Prostate gland (tissue), 2 donors: ENCODE results near the gene EPC2. TPM values are rescaled to one million over a fixed set of nuclear protein-coding genes. Genes with fewer than 3 reads are reported as not detected.

ENCODE experiments used
- DNase-seq: peaks from one replicate; pipeline ENCODE4 v3.0.0-alpha.2; 2019; ENCODE audit warnings: low spot score
- H3K27ac ChIP-seq, 2 donors: fragments of 200-600 bp; sonication (generic); 2 replicates each; pipeline ENCODE4 v1.5.1; 2017 to 2019
- H3K27me3 ChIP-seq: fragments of 200-600 bp; sonication (generic); replicated peaks from 2 replicates; pipeline ENCODE4 v1.5.1; 2019; ENCODE audit not compliant: insufficient read depth
- H3K36me3 ChIP-seq, 2 donors: fragments of 200-600 bp; sonication (generic); 1 replicate in 1 of 2; 2 replicates in 1 of 2; pipeline versions ENCODE4 v1.5.1 to v1.8.1; 2017 to 2019
- H3K4me1 ChIP-seq: fragments of 200-600 bp; sonication (generic); replicated peaks from 2 replicates; pipeline ENCODE4 v1.5.1; 2019
- H3K4me3 ChIP-seq, 2 donors: fragments of 200-600 bp; sonication (generic); 2 replicates each; pipeline ENCODE4 v1.5.1; 2017 to 2019
- H3K9me3 ChIP-seq: fragments of 200-600 bp; sonication (generic); 2 replicates; pipeline ENCODE4 v1.5.1; 2017
- CTCF ChIP-seq, 4 experiments: fragments of 200-600 bp in 2 of 4; fragments of 450-650 bp in 2 of 4; sonication (generic) in 2 of 4; IDR thresholded peaks; 1 replicate in 3 of 4; 2 replicates in 1 of 4; pipeline ENCODE4 v1.5.1; 2016 to 2019; ENCODE audit warnings: antibody characterized with exemption in 4 of 4, mild to moderate bottlenecking in 2 of 4, moderate library complexity in 2 of 4
- POLR2A ChIP-seq: fragments of 450-650 bp; IDR thresholded peaks from one replicate; pipeline ENCODE4 v1.6.1; 2016; ENCODE audit warnings: antibody characterized with exemption, mild to moderate bottlenecking
- POLR2AphosphoS5 ChIP-seq: sonication (generic); formaldehyde crosslinking; IDR thresholded peaks from one replicate; pipeline ENCODE4 v1.6.1; 2017; ENCODE audit warnings: antibody characterized with exemption
- WGBS: methylation state at CpG from one replicate; pipeline ENCODE4 v1.1.5; 2018; 5-methylcytosine and 5-hydroxymethylcytosine counted together
- intact Hi-C: fragments of 100-400 bp; cut with DNase I; formaldehyde crosslinking; loops from one replicate; pipeline ENCODE4 v1.14.2; 2022
- total RNA-seq, 2 donors: library from RNA; depleted of rRNA; stranded (reverse); fragments of >200 nt; gene quantifications; one replicate each; pipeline ENCODE4 v1.1.0, GENCODE V29; 2016

EPC2 gene
- total RNA-seq, 2 donors from 2014 or later, result 27.2 to 40.2 TPM

- H3K36me3 ChIP-seq, result no peaks in the 10 kb centered on the region
- no peak overlapping the region for H3K4me3 ChIP-seq
- WGBS, result 86% methylated on average over 3 of the region's 3 CpGs
- no peaks in the 10 kb centered on the region for H3K27me3 ChIP-seq
- no peak for TF ChIP-seq CTCF (IDR thresholded peaks at IDR 0.05)
- no peak for TF ChIP-seq POLR2AphosphoS5
- no peak for TF ChIP-seq POLR2A
- H3K27ac ChIP-seq, result no peak overlapping the region
- no peaks in the 10 kb centered on the region for H3K4me1 ChIP-seq
- no peaks in the 10 kb centered on the region for H3K9me3 ChIP-seq
- intact Hi-C loops, result no loop called here
- DNase-seq, result no peak
Measured at GRCh38 chr2:148603562-148603920, 41.0 kb upstream of the EPC2 start.

- 91% methylated on average over 7 of the region's 7 CpGs for WGBS
- intact Hi-C loops, result no loop called here
- H3K4me1 ChIP-seq, result no peaks in the 10 kb centered on the region
- H3K4me3 ChIP-seq, result no peak overlapping the region
- DNase-seq, result no peak
- H3K27me3 ChIP-seq, result no peaks in the 10 kb centered on the region
- no peak for TF ChIP-seq POLR2AphosphoS5
- no peak for TF ChIP-seq CTCF (IDR thresholded peaks at IDR 0.05)
- no peak for TF ChIP-seq POLR2A
- no peaks in the 10 kb centered on the region for H3K36me3 ChIP-seq
- H3K9me3 ChIP-seq, result no peaks in the 10 kb centered on the region
- no peak overlapping the region for H3K27ac ChIP-seq
Measured at GRCh38 chr2:148604927-148605326, 39.6 kb upstream of the EPC2 start.

DNA sequence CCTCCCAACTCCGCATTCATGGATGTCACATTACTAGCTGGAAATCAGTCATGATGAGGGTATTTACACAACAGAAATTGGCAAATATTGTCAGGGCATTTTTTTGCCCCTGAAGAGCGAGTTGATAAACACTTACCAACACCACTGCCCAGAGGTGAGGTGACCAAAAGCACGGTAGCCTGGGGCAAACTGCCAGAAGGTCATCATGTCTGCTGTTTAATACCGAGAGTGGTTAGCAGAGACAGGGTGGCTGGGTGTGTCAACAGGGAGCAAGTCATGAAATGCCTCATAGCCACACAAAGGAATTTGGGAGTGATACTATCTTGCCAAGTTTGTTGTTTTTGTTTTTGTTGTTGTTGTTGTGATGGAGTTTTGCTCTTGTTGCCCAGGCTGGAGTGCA, 37.0 kb upstream of the EPC2 start:
- intact Hi-C loops, result no loop called here
- no peak for DNase-seq
- TF ChIP-seq POLR2AphosphoS5, result no peak
- no peak for TF ChIP-seq CTCF (IDR thresholded peaks at IDR 0.05)
- TF ChIP-seq POLR2A, result no peak
- 84% methylated on average over 4 of the region's 4 CpGs for WGBS
- no peak overlapping the region for H3K4me3 ChIP-seq
- no peaks in the 10 kb centered on the region for H3K27me3 ChIP-seq
- no peaks in the 10 kb centered on the region for H3K36me3 ChIP-seq
- no peak overlapping the region for H3K27ac ChIP-seq
- no peaks in the 10 kb centered on the region for H3K4me1 ChIP-seq
- H3K9me3 ChIP-seq, result no peaks in the 10 kb centered on the region

- Histone ChIP-seq H3K9me3 (no peaks in the 10 kb centered on the region), H3K27ac (no peak overlapping the region), H3K27me3 (no peaks in the 10 kb centered on the region), H3K4me1 (no peaks in the 10 kb centered on the region), H3K4me3 (no peak overlapping the region), H3K36me3 (no peaks in the 10 kb centered on the region)
- WGBS, result 97% methylated on average over 7 of the region's 7 CpGs
- intact Hi-C loops, result no loop called here
- no peak for TF ChIP-seq POLR2A
- no peak for TF ChIP-seq POLR2AphosphoS5
- TF ChIP-seq CTCF (IDR thresholded peaks at IDR 0.05), result no peak
- DNase-seq, result no peak
Measured at GRCh38 chr2:148613231-148614013, 31.1 kb upstream of the EPC2 start.

DNA sequence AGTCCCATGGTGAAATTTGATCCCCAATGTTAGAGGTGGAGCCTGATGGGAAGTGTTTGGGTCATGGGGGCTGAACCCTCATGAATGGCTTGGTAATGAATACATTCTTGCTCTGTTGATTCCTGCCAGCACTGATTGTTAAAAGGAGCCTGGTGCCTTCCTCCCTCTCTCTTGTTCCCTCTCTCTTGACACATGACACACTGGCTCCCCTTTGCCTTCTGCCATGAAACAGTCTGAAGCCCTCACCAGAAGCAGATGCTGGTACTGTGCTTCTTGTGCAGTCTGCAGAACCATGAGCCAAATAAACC, 30.6 kb upstream of the EPC2 start:
- no peak overlapping the region for H3K4me3 ChIP-seq
- no peak for TF ChIP-seq POLR2AphosphoS5
- no peak for TF ChIP-seq POLR2A
- no peak for TF ChIP-seq CTCF (IDR thresholded peaks at IDR 0.05)
- H3K27me3 ChIP-seq, result no peaks in the 10 kb centered on the region
- H3K9me3 ChIP-seq, result no peaks in the 10 kb centered on the region
- H3K27ac ChIP-seq, result no peak overlapping the region
- no peak for DNase-seq
- H3K4me1 ChIP-seq, result no peaks in the 10 kb centered on the region
- intact Hi-C loops, result no loop called here
- no peaks in the 10 kb centered on the region for H3K36me3 ChIP-seq
